ENCODE measurements around the gene CCDC194.
A peak's percentile ranks its signal among the peaks of the same experiment; 100 is the strongest.

Gene CCDC194

GRCh38 chr19:17411801-17412200 is 17.8 kb upstream of the CCDC194 start:
- ChIA-PET CTCF (interaction anchor here (0.8 kb wide), 1 partner anchor 8 kb away, joined by 3 read pairs; the partner anchor contains the start of gene MVB12A), POLR2A (interaction anchor here (0.9 to 3.3 kb wide), 3 partner anchors 8 to 100 kb away, joined by 4 to 13 read pairs (median 11); partner anchors contain the start of genes MVB12A and PGLS)
- TF ChIP-seq ZNF384 (IDR thresholded peaks at IDR 0.05) = no peak
- no peak for TF ChIP-seq SUZ12 (IDR thresholded peaks at IDR 0.05)
- TF ChIP-seq CTBP1 (IDR thresholded peaks at IDR 0.05; ENCODE audit: borderline replicate concordance) = no peak
- TF ChIP-seq BHLHE40 (IDR thresholded peaks at IDR 0.05; ENCODE audit: borderline replicate concordance) = no peak
- TF ChIP-seq, protein P1, sequence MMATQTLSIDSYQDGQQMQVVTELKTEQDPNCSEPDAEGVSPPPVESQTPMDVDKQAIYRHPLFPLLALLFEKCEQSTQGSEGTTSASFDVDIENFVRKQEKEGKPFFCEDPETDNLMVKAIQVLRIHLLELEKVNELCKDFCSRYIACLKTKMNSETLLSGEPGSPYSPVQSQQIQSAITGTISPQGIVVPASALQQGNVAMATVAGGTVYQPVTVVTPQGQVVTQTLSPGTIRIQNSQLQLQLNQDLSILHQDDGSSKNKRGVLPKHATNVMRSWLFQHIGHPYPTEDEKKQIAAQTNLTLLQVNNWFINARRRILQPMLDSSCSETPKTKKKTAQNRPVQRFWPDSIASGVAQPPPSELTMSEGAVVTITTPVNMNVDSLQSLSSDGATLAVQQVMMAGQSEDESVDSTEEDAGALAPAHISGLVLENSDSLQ (IDR thresholded peaks at IDR 0.05) = no peak
- TF ChIP-seq L3MBTL2 (conservative IDR thresholded peaks at IDR 0.05) = no peak
- no peak for TF ChIP-seq LEF1 (IDR thresholded peaks at IDR 0.05; ENCODE audit: borderline replicate concordance)
- no peak for TF ChIP-seq HDGF (IDR thresholded peaks at IDR 0.05; ENCODE audit: borderline replicate concordance)
- TF ChIP-seq FOXA1 (IDR thresholded peaks at IDR 0.05) = no peak
- no peak for TF ChIP-seq ARNT (IDR thresholded peaks at IDR 0.05)
- no peak for TF ChIP-seq FOXM1 (IDR thresholded peaks at IDR 0.05; ENCODE audit: borderline replicate concordance)
- no peak for TF ChIP-seq FOXK2 (IDR thresholded peaks at IDR 0.05)
- TF ChIP-seq SP1 (IDR thresholded peaks at IDR 0.05) = no peak
- no peak for TF ChIP-seq TARDBP (IDR thresholded peaks at IDR 0.05)
- no peak for TF ChIP-seq NFRKB (IDR thresholded peaks at IDR 0.05)
- no peak for TF ChIP-seq ELF4 (IDR thresholded peaks at IDR 0.05)
- DNase-seq (ENCODE audit: extremely low spot score) = no peak

- POLR2A ChIA-PET = interaction anchor here (1.2 kb wide), 1 partner anchor 10 kb away, joined by 3 read pairs; the partner anchor contains the start of gene MVB12A
- CTCF ChIA-PET = interaction anchor here (0.6 kb wide), 2 partner anchors 693 to 757 kb away, joined by 3 to 4 read pairs; no protein-coding TSS in a partner anchor
- no peak for TF ChIP-seq SUZ12 (IDR thresholded peaks at IDR 0.05)
- no peak for TF ChIP-seq SP1 (IDR thresholded peaks at IDR 0.05)
- no peak for TF ChIP-seq ELF4 (IDR thresholded peaks at IDR 0.05)
- no peak for DNase-seq (ENCODE audit: extremely low spot score)
Measured at GRCh38 chr19:17409990-17410389, 16.0 kb upstream of the CCDC194 start.

DNA sequence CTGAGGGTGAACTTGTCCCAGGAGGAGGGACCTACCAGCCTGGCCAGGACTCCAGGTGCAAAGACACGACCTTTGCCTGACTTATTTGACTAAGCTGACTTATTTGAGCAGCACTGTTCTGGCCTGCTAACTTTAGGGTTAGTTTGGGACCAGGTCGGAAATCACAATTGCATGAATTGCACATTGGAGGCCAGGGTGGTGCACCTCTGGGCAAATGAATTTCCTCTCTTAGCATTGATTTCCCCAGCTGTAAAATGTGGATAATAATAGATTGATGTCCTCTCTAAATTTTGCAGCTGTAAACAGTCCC is 12.8 kb upstream of the CCDC194 start:
- no peak for DNase-seq (ENCODE audit: extremely low spot score)
- CTCF ChIA-PET = no interaction called here
- POLR2A ChIA-PET = interaction anchor here (3.2 kb wide), 1 partner anchor 12 kb away, joined by 25 read pairs; the partner anchor contains the start of gene MVB12A
- TF ChIP-seq CTBP1 (IDR thresholded peaks at IDR 0.05; ENCODE audit: borderline replicate concordance) = no peak
- no peak for TF ChIP-seq ZNF384 (IDR thresholded peaks at IDR 0.05)
- TF ChIP-seq SP1 (IDR thresholded peaks at IDR 0.05) = no peak
- no peak for TF ChIP-seq HDGF (IDR thresholded peaks at IDR 0.05; ENCODE audit: borderline replicate concordance)

DNA sequence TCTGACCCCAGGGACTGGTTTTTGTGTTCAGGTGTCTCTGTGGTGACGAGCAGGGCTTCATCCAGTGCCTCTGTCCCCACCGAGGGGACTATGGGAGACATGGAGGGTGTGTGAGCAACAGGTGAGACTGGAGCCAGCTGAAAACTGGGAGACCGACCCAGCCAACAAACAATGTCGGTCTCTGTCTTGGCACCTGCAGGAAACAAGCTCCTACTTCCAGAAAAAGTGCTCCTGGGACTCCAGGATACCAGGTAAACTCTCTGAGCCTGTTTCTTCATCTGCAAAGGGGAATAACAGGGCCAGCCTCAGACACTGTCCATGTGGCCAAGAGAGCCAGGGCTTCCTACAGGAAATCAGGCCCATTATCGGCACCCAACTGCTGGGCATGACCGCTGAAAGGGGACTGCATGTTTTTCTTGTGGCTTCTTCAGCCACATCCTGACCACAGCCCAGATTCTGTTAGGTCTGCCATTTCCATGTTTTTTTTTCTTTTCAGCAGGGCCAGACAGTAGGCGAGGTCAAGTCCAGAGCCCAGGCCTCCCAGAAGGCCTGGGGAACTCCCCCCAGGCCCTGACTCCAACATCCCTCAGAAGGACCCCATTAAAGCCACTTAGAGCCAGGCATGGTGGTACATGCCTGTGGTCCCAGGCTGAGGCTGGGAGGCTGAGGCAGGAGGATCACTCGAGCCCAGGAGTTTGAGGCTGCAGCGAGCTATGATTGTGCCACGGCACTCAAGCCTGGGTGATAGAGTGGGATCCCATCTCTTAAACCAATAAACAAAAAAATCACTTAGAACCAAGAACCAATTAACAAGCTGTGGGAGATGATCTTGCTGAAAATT is 12.3 kb upstream of the CCDC194 start:
- CTCF ChIA-PET = interaction anchor here (0.9 kb wide), 1 partner anchor 13 kb away, joined by 4 read pairs; the partner anchor contains the start of gene MVB12A
- DNase-seq (ENCODE audit: extremely low spot score) = no peak
- TF ChIP-seq ZNF384 (IDR thresholded peaks at IDR 0.05) = no peak
- no peak for TF ChIP-seq CTBP1 (IDR thresholded peaks at IDR 0.05; ENCODE audit: borderline replicate concordance)
- no peak for TF ChIP-seq LEF1 (IDR thresholded peaks at IDR 0.05; ENCODE audit: borderline replicate concordance)
- no peak for TF ChIP-seq SP1 (IDR thresholded peaks at IDR 0.05)
- TF ChIP-seq FOXK2 (IDR thresholded peaks at IDR 0.05) = no peak
- TF ChIP-seq ARNT (IDR thresholded peaks at IDR 0.05) = no peak
- no peak for TF ChIP-seq L3MBTL2 (conservative IDR thresholded peaks at IDR 0.05)
- no peak for TF ChIP-seq TARDBP (IDR thresholded peaks at IDR 0.05)
- no peak for TF ChIP-seq ELF4 (IDR thresholded peaks at IDR 0.05)
- TF ChIP-seq FOXA1 (IDR thresholded peaks at IDR 0.05) = no peak
- TF ChIP-seq BHLHE40 (IDR thresholded peaks at IDR 0.05; ENCODE audit: borderline replicate concordance) = no peak
- no peak for TF ChIP-seq HDGF (IDR thresholded peaks at IDR 0.05; ENCODE audit: borderline replicate concordance)
- no peak for TF ChIP-seq FOXM1 (IDR thresholded peaks at IDR 0.05; ENCODE audit: borderline replicate concordance)
- TF ChIP-seq NFRKB (IDR thresholded peaks at IDR 0.05) = no peak
- TF ChIP-seq, protein P1 (IDR thresholded peaks at IDR 0.05) = no peak
- TF ChIP-seq SUZ12 (IDR thresholded peaks at IDR 0.05) = no peak
- POLR2A ChIA-PET = interaction anchor here (3.2 kb wide), 1 partner anchor 13 kb away, joined by 25 read pairs; the partner anchor contains the start of gene MVB12A

DNA sequence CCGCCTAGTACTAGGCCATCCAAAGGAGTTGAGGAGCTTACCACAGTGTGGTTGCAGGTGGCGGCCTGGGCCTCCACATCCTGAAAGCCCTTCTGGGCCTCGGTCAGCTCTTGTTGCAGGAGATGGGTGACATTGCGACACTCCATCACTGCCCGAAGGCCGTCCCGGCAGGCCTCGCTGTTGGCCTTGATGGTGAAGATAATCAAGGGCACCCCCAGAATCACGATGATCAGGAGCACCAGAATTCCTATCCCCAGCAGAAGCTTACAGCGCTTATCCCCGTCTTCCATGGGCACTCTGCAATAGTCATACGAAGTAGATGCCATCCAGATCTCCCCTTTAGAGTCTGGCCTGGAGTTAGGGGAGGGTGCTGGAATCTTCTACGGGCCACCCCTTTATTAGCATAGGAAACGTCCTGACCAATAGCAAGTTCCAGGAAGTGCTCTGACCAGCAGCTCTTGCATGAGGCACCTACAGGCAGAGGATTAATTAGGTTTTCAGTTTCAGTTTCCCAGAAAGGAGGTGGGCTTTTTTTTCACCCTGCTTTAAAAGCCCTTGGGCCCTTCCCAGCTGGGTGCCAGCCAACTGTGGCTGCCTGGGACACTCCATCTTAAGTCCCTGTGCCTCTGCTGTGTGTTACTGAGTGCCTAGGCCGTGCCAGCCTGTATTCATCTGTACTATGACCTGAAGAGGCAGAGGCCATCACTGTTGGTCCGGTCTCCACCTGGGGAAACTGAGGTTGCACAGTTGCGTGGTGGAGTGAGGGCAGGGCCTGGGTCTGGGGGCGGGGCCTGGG is 11.5 kb upstream of the CCDC194 start, which contains the start of gene BST2:
Gene BST2 (minus strand): TSS at position 381 of the 796 bp plus-strand sequence. CDS start 55 bp downstream, at position 326.
- DNase-seq (ENCODE audit: extremely low spot score) = peak; percentile 6
- ChIA-PET POLR2A (interaction anchor here (0.6 to 3.2 kb wide), 2 partner anchors 14 to 21 kb away, joined by 3 to 25 read pairs; partner anchors contain the start of gene MVB12A), CTCF (interaction anchor here (0.9 kb wide), 2 partner anchors 14 to 60 kb away, joined by 4 read pairs; partner anchors contain the start of gene MVB12A)
- no peak for TF ChIP-seq CTBP1 (IDR thresholded peaks at IDR 0.05; ENCODE audit: borderline replicate concordance)
- TF ChIP-seq ZNF384 (IDR thresholded peaks at IDR 0.05) = no peak
- no peak for TF ChIP-seq SUZ12 (IDR thresholded peaks at IDR 0.05)
- no peak for TF ChIP-seq HDGF (IDR thresholded peaks at IDR 0.05; ENCODE audit: borderline replicate concordance)
